ENCODE data around the gene GALK1. TPM values are rescaled to one million over a fixed set of nuclear protein-coding genes. Genes with fewer than 3 reads are reported as not detected.

Gene GALK1
- total and polyA plus RNA-seq, 2 of the 13 experiments (the other 11 are each of a cell fraction or from before 2014, with no cell fraction given): 59.9 to 93.6 TPM

DNA sequence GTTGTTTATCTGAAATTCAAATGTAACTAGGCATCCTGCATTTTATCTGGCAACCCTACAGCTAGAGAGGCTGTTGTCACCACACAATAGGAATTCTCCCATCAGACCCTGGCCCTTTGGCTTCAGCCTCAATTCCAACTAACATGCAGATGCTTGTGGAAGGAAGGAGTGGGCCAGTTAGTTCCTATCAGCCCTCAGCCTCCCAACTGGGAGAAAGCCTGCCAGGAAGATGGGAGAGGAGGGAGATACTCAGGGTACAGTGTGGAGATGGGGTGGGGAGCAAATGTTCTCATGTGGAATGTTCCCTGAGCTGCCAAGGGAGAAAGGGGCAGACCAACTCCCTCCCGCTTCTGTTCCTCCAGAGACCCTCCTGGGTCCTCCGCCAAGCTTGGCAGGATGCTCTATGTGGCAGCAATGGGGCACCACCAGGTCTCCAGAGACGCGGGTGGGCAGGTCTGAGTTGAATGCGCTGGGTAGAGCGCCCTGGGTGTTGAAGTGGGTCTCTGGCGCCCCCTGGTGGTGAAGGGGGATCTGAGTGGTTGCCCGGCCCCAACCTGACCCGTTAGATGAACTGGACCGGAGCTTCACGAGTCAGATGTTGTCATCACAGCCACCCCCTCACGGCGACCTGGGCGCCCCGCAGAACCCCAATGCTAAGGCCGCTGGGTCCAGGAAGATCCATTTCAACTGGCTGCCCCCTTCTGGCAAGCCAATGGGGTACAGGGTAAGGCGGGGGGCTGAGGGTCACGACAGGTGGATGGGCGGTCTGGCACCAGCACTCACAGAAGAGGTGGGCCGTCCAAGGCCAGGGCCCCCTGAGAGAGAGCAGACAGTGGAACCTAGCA is 15.2 kb downstream of the GALK1 start (continued):
- TF ChIP-seq FOXM1 (CRISPR knock-in tag; IDR thresholded peaks at IDR 0.05) (no peak), CHD2 (IDR thresholded peaks at IDR 0.05; ENCODE audit: low read depth, low read length) (no peak), PHF5A (CRISPR knock-in tag; IDR thresholded peaks at IDR 0.05; ENCODE audit: low read depth, unreplicated experiment) (no peak), SIN3A (IDR thresholded peaks at IDR 0.05; ENCODE audit: borderline replicate concordance, low read depth, low read length) (peak; percentile 37; the same call in 1 of the 2 replicates), STAT5B (CRISPR knock-in tag; IDR thresholded peaks at IDR 0.05) (no peak), CHCHD3 (CRISPR knock-in tag; IDR thresholded peaks at IDR 0.05) (no peak), EED (CRISPR knock-in tag; IDR thresholded peaks at IDR 0.05) (no peak), KMT2A (CRISPR knock-in tag; IDR thresholded peaks at IDR 0.05) (no peak), HIVEP1 (CRISPR knock-in tag; IDR thresholded peaks at IDR 0.05) (peak; percentile 67; the same call in 1 of the 2 replicates), MAFG (CRISPR knock-in tag; IDR thresholded peaks at IDR 0.05) (no peak), TAF15 (IDR thresholded peaks at IDR 0.05; ENCODE audit: low read depth, low read length, poor library complexity, severe bottlenecking) (peak; percentile 42)
- TF ChIP-seq, protein P1, sequence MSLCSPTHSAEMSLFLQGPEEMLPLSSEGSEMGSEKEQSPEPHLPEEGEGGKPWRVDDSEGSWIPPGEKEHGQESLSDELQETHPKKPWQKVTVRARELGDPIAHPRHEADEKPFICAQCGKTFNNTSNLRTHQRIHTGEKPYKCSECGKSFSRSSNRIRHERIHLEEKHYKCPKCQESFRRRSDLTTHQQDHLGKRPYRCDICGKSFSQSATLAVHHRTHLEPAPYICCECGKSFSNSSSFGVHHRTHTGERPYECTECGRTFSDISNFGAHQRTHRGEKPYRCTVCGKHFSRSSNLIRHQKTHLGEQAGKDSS (CRISPR knock-in tag; IDR thresholded peaks at IDR 0.05; ENCODE audit: borderline replicate concordance, low read depth): peak; percentile 77; the same call in 1 of the 2 replicates
- TF ChIP-seq, protein P2, sequence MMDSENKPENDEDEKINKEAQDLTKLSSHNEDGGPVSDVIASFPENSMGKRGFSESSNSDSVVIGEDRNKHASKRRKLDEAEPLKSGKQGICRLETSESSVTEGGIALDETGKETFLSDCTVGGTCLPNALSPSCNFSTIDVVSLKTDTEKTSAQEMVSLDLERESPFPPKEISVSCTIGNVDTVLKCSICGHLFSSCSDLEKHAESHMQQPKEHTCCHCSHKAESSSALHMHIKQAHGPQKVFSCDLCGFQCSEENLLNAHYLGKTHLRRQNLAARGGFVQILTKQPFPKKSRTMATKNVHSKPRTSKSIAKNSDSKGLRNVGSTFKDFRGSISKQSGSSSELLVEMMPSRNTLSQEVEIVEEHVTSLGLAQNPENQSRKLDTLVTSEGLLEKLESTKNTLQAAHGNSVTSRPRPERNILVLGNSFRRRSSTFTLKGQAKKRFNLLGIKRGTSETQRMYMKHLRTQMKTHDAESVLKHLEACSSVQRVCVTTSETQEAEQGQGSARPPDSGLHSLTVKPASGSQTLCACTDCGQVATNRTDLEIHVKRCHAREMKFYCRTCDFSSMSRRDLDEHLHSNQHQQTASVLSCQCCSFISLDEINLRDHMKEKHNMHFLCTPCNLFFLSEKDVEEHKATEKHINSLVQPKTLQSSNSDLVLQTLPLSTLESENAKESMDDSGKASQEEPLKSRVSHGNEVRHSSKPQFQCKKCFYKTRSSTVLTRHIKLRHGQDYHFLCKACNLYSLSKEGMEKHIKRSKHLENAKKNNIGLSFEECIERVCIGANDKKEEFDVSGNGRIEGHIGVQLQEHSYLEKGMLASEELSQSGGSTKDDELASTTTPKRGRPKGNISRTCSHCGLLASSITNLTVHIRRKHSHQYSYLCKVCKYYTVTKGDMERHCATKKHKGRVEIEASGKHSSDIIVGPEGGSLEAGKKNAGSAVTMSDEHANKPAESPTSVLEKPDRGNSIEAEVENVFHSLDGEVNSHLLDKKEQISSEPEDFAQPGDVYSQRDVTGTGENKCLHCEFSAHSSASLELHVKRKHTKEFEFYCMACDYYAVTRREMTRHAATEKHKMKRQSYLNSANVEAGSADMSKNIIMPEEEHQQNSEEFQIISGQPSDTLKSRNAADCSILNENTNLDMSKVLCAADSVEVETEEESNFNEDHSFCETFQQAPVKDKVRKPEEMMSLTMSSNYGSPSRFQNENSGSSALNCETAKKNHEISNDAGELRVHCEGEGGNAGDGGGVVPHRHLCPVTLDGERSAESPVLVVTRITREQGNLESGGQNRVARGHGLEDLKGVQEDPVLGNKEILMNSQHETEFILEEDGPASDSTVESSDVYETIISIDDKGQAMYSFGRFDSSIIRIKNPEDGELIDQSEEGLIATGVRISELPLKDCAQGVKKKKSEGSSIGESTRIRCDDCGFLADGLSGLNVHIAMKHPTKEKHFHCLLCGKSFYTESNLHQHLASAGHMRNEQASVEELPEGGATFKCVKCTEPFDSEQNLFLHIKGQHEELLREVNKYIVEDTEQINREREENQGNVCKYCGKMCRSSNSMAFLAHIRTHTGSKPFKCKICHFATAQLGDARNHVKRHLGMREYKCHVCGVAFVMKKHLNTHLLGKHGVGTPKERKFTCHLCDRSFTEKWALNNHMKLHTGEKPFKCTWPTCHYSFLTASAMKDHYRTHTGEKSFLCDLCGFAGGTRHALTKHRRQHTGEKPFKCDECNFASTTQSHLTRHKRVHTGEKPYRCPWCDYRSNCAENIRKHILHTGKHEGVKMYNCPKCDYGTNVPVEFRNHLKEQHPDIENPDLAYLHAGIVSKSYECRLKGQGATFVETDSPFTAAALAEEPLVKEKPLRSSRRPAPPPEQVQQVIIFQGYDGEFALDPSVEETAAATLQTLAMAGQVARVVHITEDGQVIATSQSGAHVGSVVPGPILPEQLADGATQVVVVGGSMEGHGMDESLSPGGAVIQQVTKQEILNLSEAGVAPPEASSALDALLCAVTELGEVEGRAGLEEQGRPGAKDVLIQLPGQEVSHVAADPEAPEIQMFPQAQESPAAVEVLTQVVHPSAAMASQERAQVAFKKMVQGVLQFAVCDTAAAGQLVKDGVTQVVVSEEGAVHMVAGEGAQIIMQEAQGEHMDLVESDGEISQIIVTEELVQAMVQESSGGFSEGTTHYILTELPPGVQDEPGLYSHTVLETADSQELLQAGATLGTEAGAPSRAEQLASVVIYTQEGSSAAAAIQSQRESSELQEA (CRISPR knock-in tag; IDR thresholded peaks at IDR 0.05; ENCODE audit: not compliant biosample characterization): no peak
- TF ChIP-seq, protein P3, sequence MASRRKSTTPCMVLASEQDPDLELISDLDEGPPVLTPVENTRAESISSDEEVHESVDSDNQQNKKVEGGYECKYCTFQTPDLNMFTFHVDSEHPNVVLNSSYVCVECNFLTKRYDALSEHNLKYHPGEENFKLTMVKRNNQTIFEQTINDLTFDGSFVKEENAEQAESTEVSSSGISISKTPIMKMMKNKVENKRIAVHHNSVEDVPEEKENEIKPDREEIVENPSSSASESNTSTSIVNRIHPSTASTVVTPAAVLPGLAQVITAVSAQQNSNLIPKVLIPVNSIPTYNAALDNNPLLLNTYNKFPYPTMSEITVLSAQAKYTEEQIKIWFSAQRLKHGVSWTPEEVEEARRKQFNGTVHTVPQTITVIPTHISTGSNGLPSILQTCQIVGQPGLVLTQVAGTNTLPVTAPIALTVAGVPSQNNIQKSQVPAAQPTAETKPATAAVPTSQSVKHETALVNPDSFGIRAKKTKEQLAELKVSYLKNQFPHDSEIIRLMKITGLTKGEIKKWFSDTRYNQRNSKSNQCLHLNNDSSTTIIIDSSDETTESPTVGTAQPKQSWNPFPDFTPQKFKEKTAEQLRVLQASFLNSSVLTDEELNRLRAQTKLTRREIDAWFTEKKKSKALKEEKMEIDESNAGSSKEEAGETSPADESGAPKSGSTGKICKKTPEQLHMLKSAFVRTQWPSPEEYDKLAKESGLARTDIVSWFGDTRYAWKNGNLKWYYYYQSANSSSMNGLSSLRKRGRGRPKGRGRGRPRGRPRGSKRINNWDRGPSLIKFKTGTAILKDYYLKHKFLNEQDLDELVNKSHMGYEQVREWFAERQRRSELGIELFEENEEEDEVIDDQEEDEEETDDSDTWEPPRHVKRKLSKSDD (CRISPR knock-in tag; IDR thresholded peaks at IDR 0.05; ENCODE audit: low read depth): no peak

Measured in HepG2 (cell line).